Right atrium auricular region (tissue), 2 donors: ENCODE data around the gene ARMC3. TPM values are rescaled to one million over a fixed set of nuclear protein-coding genes. Genes with fewer than 3 reads are reported as not detected.

Experiments
- DNase-seq: peaks from one replicate; pipeline ENCODE4 v3.0.0-alpha.2; 2019; ENCODE audit warnings: low spot score
- H3K27ac ChIP-seq, 2 donors: fragments of 200-600 bp; sonication (generic); 1 replicate in 1 of 2; 2 replicates in 1 of 2; pipeline ENCODE4 v1.5.1; 2016 to 2019
- H3K27me3 ChIP-seq, 2 donors: fragments of 200-600 bp; sonication (generic); one replicate each; pipeline versions ENCODE4 v1.5.1 to v1.6.0; 2017 to 2019
- H3K36me3 ChIP-seq: fragments of 200-600 bp; sonication (generic); one replicate; pipeline ENCODE4 v1.5.1; 2016
- H3K4me1 ChIP-seq, 2 donors: fragments of 200-600 bp; sonication (generic); one replicate each; pipeline versions ENCODE4 v1.5.1 to v1.6.0; 2017 to 2019
- H3K4me3 ChIP-seq, 2 donors: fragments of 200-600 bp; sonication (generic); 1 replicate in 1 of 2; 2 replicates in 1 of 2; pipeline ENCODE4 v1.5.1; 2017 to 2019; ENCODE audit warnings: mild to moderate bottlenecking in 1 of 2, moderate library complexity in 1 of 2
- H3K9me3 ChIP-seq, 2 donors: fragments of 200-600 bp; sonication (generic); one replicate each; pipeline ENCODE4 v1.5.1; 2019
- total RNA-seq, 2 donors: library from RNA; depleted of rRNA; stranded (reverse); fragments of >200 nt; gene quantifications; one replicate each; pipeline ENCODE4 v1.1.0, GENCODE V29; 2016
- TF ChIP-seq, protein P1 (sequence below), 2 donors: fragments of 200-600 bp; sonication (generic); IDR thresholded peaks; one replicate each; pipeline ENCODE4 v1.5.1; 2019; ENCODE audit warnings: antibody characterized with exemption in 2 of 2

The ARMC3 gene
- total RNA-seq, 2 donors from 2014 or later, result not detected

DNA sequence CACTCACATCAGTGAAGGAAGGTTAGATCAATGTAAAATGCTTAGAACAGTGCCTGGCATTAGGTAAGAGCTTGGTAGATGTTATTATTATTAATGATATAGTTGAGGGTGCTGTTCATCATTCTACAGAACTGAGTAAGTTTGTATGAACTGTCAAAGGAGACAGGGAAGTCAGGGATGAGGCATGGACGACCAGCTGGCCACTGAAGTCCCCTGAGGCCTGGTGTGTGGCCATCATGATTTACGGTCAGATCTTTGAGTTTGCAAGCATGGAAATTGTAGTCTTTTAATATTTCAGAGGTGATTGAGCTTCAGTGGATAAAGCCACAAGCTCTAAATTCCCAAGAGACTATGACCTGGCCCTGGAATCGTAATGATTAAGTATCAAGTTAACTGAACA, 6.9 kb downstream of the ARMC3 start:
- TF ChIP-seq, protein P1, sequence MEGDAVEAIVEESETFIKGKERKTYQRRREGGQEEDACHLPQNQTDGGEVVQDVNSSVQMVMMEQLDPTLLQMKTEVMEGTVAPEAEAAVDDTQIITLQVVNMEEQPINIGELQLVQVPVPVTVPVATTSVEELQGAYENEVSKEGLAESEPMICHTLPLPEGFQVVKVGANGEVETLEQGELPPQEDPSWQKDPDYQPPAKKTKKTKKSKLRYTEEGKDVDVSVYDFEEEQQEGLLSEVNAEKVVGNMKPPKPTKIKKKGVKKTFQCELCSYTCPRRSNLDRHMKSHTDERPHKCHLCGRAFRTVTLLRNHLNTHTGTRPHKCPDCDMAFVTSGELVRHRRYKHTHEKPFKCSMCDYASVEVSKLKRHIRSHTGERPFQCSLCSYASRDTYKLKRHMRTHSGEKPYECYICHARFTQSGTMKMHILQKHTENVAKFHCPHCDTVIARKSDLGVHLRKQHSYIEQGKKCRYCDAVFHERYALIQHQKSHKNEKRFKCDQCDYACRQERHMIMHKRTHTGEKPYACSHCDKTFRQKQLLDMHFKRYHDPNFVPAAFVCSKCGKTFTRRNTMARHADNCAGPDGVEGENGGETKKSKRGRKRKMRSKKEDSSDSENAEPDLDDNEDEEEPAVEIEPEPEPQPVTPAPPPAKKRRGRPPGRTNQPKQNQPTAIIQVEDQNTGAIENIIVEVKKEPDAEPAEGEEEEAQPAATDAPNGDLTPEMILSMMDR (IDR thresholded peaks at IDR 0.05), result no peak
- Histone ChIP-seq H3K4me3 (no peak overlapping the region), H3K27ac (no peak overlapping the region), H3K27me3 (no peaks in the 10 kb centered on the region), H3K9me3 (no peaks in the 10 kb centered on the region), H3K4me1 (peaks cover 0 to 8% of the 10 kb centered on the region in 2 donors), H3K36me3 (no peaks in the 10 kb centered on the region)
- DNase-seq, result no peak

DNA sequence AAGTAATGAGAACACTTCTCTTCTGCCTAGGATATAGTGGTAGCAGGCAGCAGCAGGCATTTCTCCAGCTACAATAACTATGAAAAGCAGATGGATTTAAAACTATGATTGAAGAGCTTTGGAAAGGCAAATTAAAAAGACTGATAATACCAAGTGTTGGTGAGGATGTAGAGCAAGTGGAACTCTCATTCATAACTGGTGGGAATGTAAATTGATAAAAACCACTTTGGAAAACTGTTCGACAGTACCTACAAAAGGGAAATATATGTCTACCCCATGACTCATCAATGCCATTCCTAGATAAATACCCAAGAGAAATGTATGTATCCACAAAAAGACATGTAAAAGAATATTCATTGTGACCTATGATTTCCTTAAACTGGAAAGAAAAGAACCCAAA, 14.6 kb downstream of the ARMC3 start:
- DNase-seq, result no peak

DNA sequence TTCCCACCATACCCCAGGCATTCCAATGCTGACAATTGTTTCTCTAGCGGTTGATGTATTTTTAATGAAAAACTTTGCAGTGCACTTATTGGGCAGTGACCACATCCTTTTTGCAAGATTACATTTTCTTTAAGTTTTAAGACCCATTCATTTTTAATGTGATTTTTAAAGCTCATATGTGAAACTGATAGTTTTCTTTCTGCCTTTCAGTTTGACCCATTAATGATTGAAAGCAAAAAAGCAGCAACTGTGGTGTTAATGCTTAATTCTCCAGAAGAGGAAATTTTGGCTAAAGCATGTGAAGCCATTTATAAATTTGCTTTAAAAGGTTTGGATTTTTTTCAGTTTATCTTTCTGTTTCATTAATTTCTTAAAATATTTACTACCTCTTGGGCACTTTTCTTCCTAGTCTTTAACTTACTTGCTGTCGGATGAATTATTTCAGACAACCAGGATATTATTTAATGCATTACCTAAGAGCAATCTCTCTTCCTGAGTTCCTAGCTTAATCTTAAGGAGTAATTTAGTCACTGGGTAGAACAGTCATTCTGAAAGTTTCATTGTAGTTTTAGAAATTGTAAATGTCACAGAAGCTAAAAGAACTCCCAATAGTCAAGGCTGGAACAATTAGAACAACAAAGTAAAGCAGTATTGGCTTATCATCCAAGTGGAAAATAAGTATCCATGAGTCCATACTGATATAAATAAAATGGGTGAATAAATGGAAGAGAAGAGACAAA, 18.3 kb downstream of the ARMC3 start:
- TF ChIP-seq, protein P1 (IDR thresholded peaks at IDR 0.05), result no peak
- no peaks in the 10 kb centered on the region for H3K4me1 ChIP-seq
- no peaks in the 10 kb centered on the region for H3K27me3 ChIP-seq
- H3K4me3 ChIP-seq, result no peak overlapping the region
- H3K27ac ChIP-seq, result no peak overlapping the region
- H3K9me3 ChIP-seq, result peaks cover 4 to 27% of the 10 kb centered on the region in 2 donors
- no peaks in the 10 kb centered on the region for H3K36me3 ChIP-seq
- no peak for DNase-seq

More for the DNA sequence above, 14.6 kb downstream of the ARMC3 start:
- no peak overlapping the region for H3K4me3 ChIP-seq
- no peaks in the 10 kb centered on the region for H3K27me3 ChIP-seq
- TF ChIP-seq, protein P1 (IDR thresholded peaks at IDR 0.05), result no peak
- H3K36me3 ChIP-seq, result no peaks in the 10 kb centered on the region
- H3K4me1 ChIP-seq, result no peaks in the 10 kb centered on the region
- no peak overlapping the region for H3K27ac ChIP-seq
- peaks cover 0 to 9% of the 10 kb centered on the region in 2 donors for H3K9me3 ChIP-seq

DNA sequence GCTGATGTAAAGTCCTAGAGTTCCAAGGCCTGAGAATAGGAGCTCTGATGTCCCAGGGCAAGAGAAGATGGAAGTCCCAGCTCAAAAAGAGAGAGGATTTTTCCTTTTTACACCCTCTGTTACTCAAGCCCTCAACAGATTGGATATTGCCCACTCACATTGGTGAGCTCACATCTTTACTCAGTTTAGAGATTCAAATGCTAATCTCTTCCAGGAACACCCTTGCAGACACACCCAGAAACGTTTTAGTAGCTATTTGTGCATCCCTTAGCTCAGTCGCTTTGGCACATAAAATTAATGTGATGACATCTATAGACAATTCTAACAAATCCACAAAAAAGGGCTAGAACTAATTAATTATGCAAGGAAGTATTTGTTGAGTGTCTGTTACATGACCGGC, 27.1 kb downstream of the ARMC3 start:
- TF ChIP-seq, protein P1 (IDR thresholded peaks at IDR 0.05), result no peak
- H3K27ac ChIP-seq, result no peak overlapping the region
- H3K27me3 ChIP-seq, result no peaks in the 10 kb centered on the region
- H3K4me1 ChIP-seq, result no peaks in the 10 kb centered on the region
- peaks cover 0 to 31% of the 10 kb centered on the region in 2 donors for H3K9me3 ChIP-seq
- H3K36me3 ChIP-seq, result no peaks in the 10 kb centered on the region
- no peak overlapping the region for H3K4me3 ChIP-seq
- DNase-seq, result no peak

DNA sequence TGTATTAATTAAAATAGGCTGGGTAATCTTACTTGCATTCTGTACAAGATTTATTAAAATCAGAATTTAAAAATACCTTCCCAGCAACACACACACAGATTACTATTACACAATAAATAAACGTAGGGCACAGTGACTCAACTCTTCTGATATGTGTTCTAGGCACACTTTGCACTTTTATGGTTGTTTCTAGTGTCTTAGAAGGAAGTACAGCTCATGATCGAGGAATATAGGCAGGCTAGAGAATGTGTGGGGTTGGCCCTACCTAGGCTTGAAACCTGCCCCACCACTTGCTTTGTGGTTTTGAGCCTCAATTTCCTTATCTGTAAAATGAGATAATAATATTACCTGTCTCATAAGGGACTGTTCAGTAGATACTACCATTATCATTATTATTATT, 30.5 kb downstream of the ARMC3 start:
- H3K27ac ChIP-seq, result no peak overlapping the region
- no peaks in the 10 kb centered on the region for H3K27me3 ChIP-seq
- no peaks in the 10 kb centered on the region for H3K36me3 ChIP-seq
- no peak for DNase-seq
- no peaks in the 10 kb centered on the region for H3K4me1 ChIP-seq
- H3K4me3 ChIP-seq, result no peak overlapping the region
- TF ChIP-seq, protein P1 (IDR thresholded peaks at IDR 0.05), result no peak
- peaks cover 0 to 10% of the 10 kb centered on the region in 2 donors for H3K9me3 ChIP-seq

DNA sequence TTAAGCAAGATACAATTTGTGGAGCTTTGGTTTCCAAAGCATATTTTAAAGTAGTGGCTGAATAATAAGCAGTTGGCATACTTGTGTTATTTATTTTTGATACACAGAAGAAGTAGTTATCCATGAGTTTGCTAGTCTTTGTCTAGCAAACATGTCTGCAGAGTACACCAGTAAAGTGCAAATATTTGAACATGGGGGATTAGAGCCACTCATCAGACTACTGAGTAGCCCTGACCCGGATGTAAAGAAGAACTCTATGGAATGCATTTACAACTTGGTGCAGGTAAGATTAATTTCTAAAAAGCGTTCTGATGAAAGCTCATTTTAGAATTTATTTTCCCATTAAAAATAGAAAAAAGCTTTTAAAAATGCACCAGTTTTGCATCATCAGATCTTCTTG, 31.4 kb downstream of the ARMC3 start:
- no peak for DNase-seq
- TF ChIP-seq, protein P1 (IDR thresholded peaks at IDR 0.05), result no peak
- no peaks in the 10 kb centered on the region for H3K27me3 ChIP-seq
- no peaks in the 10 kb centered on the region for H3K36me3 ChIP-seq
- H3K9me3 ChIP-seq, result peaks cover 0 to 4% of the 10 kb centered on the region in 2 donors
- H3K4me1 ChIP-seq, result no peaks in the 10 kb centered on the region
- no peak overlapping the region for H3K4me3 ChIP-seq
- H3K27ac ChIP-seq, result no peak overlapping the region
